Prostate gland (tissue), 2 donors: ENCODE data around the gene UBE2E2. TPM values are rescaled to one million over a fixed set of nuclear protein-coding genes. Genes with fewer than 3 reads are reported as not detected.

ENCODE experiments used
- DNase-seq: peaks from one replicate; pipeline ENCODE4 v3.0.0-alpha.2; 2019; ENCODE audit warnings: low spot score
- H3K27ac ChIP-seq, 2 donors: fragments of 200-600 bp; sonication (generic); 2 replicates each; pipeline ENCODE4 v1.5.1; 2017 to 2019
- H3K27me3 ChIP-seq: fragments of 200-600 bp; sonication (generic); replicated peaks from 2 replicates; pipeline ENCODE4 v1.5.1; 2019; ENCODE audit not compliant: insufficient read depth
- H3K36me3 ChIP-seq, 2 donors: fragments of 200-600 bp; sonication (generic); 1 replicate in 1 of 2; 2 replicates in 1 of 2; pipeline versions ENCODE4 v1.5.1 to v1.8.1; 2017 to 2019
- H3K4me1 ChIP-seq: fragments of 200-600 bp; sonication (generic); replicated peaks from 2 replicates; pipeline ENCODE4 v1.5.1; 2019
- H3K4me3 ChIP-seq, 2 donors: fragments of 200-600 bp; sonication (generic); 2 replicates each; pipeline ENCODE4 v1.5.1; 2017 to 2019
- H3K9me3 ChIP-seq: fragments of 200-600 bp; sonication (generic); 2 replicates; pipeline ENCODE4 v1.5.1; 2017
- POLR2A ChIP-seq: fragments of 450-650 bp; IDR thresholded peaks from one replicate; pipeline ENCODE4 v1.6.1; 2016; ENCODE audit warnings: antibody characterized with exemption, mild to moderate bottlenecking
- POLR2AphosphoS5 ChIP-seq: sonication (generic); formaldehyde crosslinking; IDR thresholded peaks from one replicate; pipeline ENCODE4 v1.6.1; 2017; ENCODE audit warnings: antibody characterized with exemption
- WGBS: methylation state at CpG from one replicate; pipeline ENCODE4 v1.1.5; 2018; 5-methylcytosine and 5-hydroxymethylcytosine counted together
- intact Hi-C: fragments of 100-400 bp; cut with DNase I; formaldehyde crosslinking; loops from one replicate; pipeline ENCODE4 v1.14.2; 2022
- small RNA-seq, 2 donors: library from RNA; depleted of rRNA; stranded (forward); fragments of <200 nt; gene quantifications; one replicate each; pipeline ENCODE3, GENCODE V24; 2016
- total RNA-seq, 2 donors: library from RNA; depleted of rRNA; stranded (reverse); fragments of >200 nt; gene quantifications; one replicate each; pipeline ENCODE4 v1.1.0, GENCODE V29; 2016
- TF ChIP-seq, protein P1 (sequence below), 4 experiments: fragments of 200-600 bp in 2 of 4; fragments of 450-650 bp in 2 of 4; sonication (generic) in 2 of 4; IDR thresholded peaks; 1 replicate in 3 of 4; 2 replicates in 1 of 4; pipeline ENCODE4 v1.5.1; 2016 to 2019; ENCODE audit warnings: antibody characterized with exemption in 4 of 4, mild to moderate bottlenecking in 2 of 4, moderate library complexity in 2 of 4

The UBE2E2 gene
- total RNA-seq, 2 donors from 2014 or later = 25.9 to 48.7 TPM

DNA sequence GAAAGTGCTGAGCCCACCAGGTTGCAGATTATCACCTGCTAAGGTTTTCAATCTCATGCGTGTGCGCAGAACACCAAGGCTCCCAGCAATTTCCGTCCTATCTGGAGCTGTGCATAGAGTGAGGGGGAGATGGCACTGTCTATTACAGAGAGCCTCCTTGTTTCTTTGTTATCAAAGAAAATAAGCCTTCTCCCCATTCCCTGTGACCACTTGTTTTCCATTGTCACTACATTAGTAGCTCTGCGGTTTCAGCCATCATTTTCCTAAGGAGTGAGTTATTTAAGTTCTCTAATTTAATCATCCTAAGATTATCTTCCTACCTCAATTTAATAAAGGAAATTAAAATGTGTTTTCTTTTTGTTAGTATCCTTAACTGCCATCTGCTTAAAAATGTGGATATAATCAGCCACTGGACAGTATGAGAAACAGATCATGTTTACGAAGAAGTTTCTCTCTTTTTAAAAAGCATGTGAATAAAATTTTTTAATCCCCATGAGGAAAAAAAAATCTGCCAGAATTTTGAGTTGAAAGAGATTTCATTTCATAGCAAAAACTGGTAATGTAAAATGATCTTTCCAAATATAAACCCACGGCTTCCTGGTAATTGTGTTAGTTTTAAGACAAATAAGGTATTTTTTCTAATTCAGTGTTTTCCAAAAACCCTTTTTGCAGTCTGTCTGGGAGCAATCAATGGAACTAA, 430.3 kb downstream of the UBE2E2 start:
- TF ChIP-seq, protein P1, sequence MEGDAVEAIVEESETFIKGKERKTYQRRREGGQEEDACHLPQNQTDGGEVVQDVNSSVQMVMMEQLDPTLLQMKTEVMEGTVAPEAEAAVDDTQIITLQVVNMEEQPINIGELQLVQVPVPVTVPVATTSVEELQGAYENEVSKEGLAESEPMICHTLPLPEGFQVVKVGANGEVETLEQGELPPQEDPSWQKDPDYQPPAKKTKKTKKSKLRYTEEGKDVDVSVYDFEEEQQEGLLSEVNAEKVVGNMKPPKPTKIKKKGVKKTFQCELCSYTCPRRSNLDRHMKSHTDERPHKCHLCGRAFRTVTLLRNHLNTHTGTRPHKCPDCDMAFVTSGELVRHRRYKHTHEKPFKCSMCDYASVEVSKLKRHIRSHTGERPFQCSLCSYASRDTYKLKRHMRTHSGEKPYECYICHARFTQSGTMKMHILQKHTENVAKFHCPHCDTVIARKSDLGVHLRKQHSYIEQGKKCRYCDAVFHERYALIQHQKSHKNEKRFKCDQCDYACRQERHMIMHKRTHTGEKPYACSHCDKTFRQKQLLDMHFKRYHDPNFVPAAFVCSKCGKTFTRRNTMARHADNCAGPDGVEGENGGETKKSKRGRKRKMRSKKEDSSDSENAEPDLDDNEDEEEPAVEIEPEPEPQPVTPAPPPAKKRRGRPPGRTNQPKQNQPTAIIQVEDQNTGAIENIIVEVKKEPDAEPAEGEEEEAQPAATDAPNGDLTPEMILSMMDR (IDR thresholded peaks at IDR 0.05) = no peak
- TF ChIP-seq POLR2AphosphoS5 (no peak), POLR2A (no peak)
- Histone ChIP-seq H3K9me3 (no peaks in the 10 kb centered on the region), H3K27ac (no peak overlapping the region), H3K4me3 (no peak overlapping the region), H3K27me3 (no peaks in the 10 kb centered on the region), H3K36me3 (no peaks in the 10 kb centered on the region), H3K4me1 (no peaks in the 10 kb centered on the region)
- intact Hi-C loops = no loop called here
- 81% methylated on average over 6 of the region's 6 CpGs for WGBS
- no peak for DNase-seq

DNA sequence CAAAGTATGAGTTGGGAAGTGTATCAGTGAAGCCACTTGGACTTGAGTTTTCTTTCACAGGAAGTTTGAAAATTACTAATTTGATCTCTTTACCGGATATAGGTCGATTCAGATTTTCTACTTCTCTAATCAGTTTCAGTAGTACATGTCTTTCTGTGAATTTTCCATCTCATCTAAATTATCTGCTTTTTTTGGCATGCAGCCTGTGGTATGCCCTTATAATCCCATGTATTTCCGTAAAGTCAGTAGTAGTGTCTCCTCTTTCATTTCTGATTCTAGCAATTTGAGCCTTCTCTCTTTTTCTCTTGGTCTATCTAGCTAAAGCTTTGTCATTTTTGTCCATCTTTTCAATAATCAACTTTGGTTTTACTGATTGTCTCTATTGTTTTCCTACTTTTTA, 434.2 kb downstream of the UBE2E2 start:
- no peak for TF ChIP-seq POLR2A
- intact Hi-C loops = no loop called here
- Histone ChIP-seq H3K4me1 (no peaks in the 10 kb centered on the region), H3K27ac (no peak overlapping the region), H3K27me3 (no peaks in the 10 kb centered on the region), H3K9me3 (no peaks in the 10 kb centered on the region), H3K4me3 (no peak overlapping the region), H3K36me3 (no peaks in the 10 kb centered on the region)
- WGBS = 94% methylated on average over 3 of the region's 3 CpGs
- DNase-seq = no peak

DNA sequence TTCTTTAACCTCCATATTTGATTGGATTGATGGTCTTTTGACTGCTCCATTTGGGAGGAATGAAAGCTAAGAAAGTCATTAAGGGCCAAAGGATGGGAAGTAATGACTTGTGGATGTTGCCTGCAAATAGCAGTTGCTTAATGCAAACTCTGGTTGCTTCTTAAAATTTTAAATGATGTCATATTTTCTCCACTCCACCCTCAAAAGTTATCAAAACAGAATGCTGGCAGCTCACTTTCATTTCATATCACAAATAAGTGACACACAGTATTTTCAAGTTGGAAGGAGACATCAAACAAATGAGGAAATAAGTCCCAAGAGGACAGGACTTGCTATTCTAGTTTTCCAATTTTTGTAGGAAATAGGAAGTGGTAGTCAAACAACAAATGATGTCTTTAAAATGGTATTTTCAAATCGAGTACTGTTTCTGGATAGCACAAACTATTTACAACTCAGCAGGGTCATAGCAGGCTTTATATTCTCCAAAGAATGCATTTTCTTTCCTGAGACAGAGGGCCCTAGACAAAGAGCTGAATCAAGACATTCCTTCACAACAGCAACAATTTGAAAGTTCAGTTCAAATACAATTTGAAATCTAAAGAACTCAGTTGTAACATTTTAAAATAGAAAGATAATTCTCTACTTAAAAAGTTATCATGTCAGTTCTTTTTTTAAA, 437.5 kb downstream of the UBE2E2 start:
- no peak overlapping the region for H3K27ac ChIP-seq

More for the DNA sequence above, 437.5 kb downstream of the UBE2E2 start:
- H3K27me3 ChIP-seq = no peaks in the 10 kb centered on the region
- H3K36me3 ChIP-seq = no peaks in the 10 kb centered on the region
- TF ChIP-seq POLR2A (no peak), POLR2AphosphoS5 (no peak)
- TF ChIP-seq, protein P1 (IDR thresholded peaks at IDR 0.05) = no peak
- WGBS = 19% methylated on average over 1 of the region's 1 CpG
- DNase-seq = no peak
- intact Hi-C loops = no loop called here
- no peak overlapping the region for H3K4me3 ChIP-seq
- no peaks in the 10 kb centered on the region for H3K9me3 ChIP-seq
- H3K4me1 ChIP-seq = no peaks in the 10 kb centered on the region

Small RNA genes within 50 kb of the gene (small RNA-seq; reads per million reads assigned to genes)
- gene AC121251.1 (0 reads per million in 2 donors), gene RF00019 (0 reads per million in 2 donors), gene RNU6-788P (0 reads per million in 2 donors), gene RNU6-922P (0 reads per million in 2 donors)
